ENCODE results near the gene HIPK4. TPM values are rescaled to one million over a fixed set of nuclear protein-coding genes. Genes with fewer than 3 reads are reported as not detected.
"Not testable (repeated sequence)": the region's sequence is repeated elsewhere in the genome, so short reads cannot be mapped to it uniquely, and the experiment has no call there.

Gene HIPK4
- polyA plus RNA-seq (ENCODE audit: insufficient read length), result 1.6 TPM

DNA sequence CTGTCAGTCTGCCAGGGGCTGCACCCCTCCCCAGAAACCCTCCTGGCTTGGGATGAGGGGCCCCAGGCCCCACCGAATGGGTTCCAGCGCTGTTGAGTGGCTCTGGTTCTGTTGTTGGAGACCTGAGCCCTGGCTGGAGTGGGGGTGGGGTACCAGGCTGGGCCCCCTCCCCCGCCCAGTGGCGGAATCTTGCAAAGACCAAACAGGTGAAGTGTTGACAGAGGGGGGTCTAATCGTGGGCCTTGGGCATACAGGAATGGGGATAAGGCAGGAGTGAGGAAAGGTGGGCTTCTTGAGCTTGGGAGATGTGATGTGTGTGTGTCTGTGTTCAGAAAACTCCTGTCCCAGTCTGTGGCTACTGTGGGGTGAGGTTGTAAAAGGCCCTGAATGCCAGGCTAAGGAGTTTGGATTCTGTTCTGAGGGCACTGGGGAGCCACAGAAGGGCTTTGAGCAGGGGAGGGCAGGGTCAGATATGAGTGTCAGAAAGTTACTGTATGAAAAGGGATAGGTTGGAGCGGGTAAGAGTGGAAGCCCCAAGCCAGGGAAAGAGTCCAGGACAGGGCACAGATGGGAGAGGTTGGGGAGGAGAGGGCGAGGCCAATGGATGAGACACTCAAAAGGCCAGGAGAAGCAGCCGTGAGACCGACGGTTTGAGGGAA lies at the start of gene HIPK4:
Gene HIPK4 (minus strand): TSS at position 98 of the 659 bp plus-strand sequence. CDS start 279 bp downstream, outside the sequence.
- DNase-seq, result no peak

GRCh38 chr19:40438284-40438683 lies 48.3 kb upstream of the HIPK4 start:
- DNase-seq, result no peak

DNA sequence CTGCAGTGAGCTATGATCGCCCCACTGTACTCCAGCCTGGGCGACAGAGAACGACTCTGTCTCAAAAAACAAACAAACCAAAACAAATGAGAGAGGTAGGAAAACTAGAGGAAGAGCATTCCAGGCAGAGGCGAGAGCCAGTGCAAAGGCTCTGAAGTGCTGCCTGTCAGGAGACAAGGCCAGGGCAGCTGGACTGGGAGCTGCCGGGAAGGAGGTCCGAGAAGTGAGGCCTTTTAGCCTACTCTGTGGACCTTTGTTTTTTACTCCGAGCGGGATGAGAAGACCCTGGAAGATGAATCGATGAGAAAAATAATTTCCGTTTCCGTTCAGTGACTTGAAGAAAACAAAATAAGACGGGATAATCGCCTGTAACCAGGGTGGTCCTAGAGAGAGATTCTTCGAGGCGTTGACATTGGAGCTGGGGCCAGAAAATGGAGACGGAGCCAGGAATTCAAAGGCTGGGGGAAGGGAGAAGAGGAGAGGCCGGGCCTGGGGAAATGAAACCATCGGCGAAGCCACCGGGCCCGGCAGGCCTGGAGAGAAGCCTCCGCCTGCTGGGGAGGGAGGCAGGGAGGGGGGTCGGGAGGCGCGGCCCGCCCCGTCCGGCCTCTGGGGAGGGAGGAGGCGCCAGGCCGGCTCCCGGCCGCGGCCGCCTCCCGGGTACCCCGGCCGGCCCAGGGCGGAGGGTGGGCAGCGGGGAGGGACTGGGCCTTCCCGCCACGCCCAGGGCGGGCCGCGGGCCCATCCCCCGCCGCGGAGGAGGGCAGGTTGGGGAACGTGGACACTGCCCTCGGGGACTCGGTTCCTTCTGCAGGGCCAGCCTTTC lies 43.6 kb upstream of the HIPK4 start:
- peak; percentile 92 for DNase-seq

DNA sequence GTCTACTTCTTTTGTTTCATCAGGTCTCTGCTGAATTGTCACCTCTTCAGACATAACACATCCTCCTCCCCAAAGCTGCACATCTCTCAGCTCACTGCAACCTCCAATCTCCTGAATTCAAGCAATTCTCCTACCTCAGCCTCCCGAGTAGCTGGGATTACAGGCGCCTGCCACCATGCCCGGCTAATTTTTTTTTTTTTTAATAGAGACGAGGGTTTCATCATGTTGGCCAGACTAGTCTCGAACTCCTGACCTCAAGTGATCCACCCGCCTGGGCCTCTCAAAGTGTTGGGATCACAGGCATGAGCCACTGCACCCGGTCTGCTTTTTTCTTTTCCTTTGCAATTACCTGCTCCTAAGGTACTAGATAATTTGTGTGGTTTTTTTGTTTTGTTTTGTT lies 42.8 kb upstream of the HIPK4 start:
- DNase-seq, result not testable (repeated sequence)

- no peak for DNase-seq
Measured at GRCh38 chr19:40431698-40432097, 41.7 kb upstream of the HIPK4 start.

GRCh38 chr19:40430242-40430641 lies 40.3 kb upstream of the HIPK4 start:
- DNase-seq, result not testable (repeated sequence)

DNA sequence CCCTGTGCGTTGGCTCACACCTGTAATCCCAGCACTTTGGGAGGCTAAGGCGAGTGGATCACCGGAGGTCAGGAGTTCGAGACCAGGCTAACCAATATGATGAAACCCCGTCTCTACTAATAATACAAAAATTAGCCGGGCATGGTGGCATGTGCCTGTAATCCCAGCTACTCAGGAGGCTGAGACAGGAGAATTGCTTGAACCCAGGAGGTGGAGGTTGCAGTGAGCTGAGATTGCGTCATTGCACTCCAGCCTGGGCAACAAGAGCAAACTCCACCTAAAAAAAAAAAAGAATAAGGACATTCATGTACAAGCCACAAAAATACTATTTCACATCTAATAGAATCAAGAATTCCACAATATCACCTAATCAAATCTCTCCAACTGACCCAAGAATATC lies 38.2 kb upstream of the HIPK4 start:
- DNase-seq, result not testable (repeated sequence)

DNA sequence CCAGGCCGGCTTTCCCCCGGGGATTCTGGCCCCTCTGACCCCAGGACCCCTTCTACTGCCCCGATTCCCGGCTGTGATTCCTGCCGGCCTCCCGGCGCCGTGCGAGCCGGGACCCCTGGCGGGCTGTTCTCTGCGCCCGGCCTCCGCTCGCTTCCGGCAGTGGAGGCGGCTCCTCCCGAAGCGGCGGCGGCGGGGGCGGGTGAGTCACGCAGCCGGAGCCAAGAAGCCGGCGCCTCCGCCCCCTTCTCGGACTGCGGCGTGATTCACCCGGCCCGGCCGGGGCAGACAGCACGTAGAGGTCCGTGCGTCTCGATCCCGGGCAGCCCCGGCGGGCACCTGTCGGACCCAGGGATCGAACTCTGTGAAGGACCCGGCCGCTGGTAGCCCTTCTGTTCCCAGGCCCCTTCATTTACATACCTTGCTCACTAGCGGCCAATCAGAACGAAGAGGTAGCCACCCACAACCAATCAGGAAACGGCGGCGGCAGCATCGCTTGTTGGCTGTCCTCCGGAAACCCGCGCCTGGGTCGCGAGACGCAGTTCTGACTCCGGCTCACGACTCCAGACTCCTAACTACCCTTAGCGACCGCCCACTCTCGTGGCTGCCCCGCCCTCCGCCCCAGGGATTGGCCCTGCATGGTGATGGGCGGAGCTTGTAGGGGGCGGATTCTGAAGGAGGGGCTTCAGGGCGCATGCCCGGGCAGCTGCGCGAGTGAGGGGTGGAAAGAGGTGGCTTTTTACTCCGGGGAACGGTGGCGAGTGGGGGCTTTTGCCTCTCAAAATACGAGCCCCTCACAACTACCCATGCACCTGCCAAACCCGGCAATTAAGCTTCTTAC lies 35.7 kb upstream of the HIPK4 start, which contains the start of gene SERTAD1:
Gene SERTAD1 (minus strand): TSS at position 543 of the 838 bp plus-strand sequence. CDS start 2,446 bp downstream, outside the sequence.
- DNase-seq, result peak; percentile 99

DNA sequence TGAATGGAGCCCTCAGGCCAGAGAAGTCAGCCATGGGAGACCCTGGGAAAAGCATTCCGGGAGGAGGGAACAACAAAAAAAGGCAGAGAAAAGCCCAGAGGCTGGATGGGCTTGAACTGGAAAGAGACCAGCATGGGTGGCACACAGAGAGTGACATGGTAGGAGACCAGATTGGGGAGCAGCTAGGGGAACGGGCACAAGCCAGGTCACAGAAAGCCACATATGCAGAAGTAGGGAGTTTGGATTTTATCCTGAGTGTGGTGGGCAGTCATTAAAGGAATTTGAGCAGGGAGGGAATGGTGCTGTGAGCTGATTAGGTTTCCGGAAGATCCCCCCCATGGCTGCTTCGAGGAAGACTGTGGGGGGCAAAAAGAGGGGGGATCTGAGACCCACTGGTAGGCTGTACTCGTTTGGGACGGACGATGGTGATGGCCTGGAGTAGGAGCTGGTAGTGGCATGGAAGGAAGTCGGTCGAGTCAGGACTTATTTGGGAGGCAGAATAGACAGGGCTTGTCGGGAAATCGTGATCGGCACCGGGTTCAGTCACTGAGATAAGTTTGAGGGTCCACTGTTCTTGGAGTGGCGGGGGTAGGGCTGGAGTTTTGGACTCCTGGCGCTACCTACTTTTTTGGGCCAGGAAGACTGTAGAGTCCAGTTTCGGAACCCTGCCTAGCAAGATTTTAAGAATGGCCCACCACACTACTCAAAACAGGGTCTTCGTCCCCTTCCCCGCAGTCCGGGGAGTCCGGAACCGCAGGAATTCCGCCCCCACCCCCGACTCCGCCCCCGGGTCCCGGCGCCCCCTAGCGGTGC lies 34.9 kb upstream of the HIPK4 start:
- no peak for DNase-seq

GRCh38 chr19:40423938-40424337 lies 34.0 kb upstream of the HIPK4 start:
- no peak for DNase-seq

- no peak for DNase-seq
Measured at GRCh38 chr19:40422748-40423566, 33.0 kb upstream of the HIPK4 start.

- no peak for DNase-seq
Measured at GRCh38 chr19:40421993-40422747, 32.2 kb upstream of the HIPK4 start.

DNA sequence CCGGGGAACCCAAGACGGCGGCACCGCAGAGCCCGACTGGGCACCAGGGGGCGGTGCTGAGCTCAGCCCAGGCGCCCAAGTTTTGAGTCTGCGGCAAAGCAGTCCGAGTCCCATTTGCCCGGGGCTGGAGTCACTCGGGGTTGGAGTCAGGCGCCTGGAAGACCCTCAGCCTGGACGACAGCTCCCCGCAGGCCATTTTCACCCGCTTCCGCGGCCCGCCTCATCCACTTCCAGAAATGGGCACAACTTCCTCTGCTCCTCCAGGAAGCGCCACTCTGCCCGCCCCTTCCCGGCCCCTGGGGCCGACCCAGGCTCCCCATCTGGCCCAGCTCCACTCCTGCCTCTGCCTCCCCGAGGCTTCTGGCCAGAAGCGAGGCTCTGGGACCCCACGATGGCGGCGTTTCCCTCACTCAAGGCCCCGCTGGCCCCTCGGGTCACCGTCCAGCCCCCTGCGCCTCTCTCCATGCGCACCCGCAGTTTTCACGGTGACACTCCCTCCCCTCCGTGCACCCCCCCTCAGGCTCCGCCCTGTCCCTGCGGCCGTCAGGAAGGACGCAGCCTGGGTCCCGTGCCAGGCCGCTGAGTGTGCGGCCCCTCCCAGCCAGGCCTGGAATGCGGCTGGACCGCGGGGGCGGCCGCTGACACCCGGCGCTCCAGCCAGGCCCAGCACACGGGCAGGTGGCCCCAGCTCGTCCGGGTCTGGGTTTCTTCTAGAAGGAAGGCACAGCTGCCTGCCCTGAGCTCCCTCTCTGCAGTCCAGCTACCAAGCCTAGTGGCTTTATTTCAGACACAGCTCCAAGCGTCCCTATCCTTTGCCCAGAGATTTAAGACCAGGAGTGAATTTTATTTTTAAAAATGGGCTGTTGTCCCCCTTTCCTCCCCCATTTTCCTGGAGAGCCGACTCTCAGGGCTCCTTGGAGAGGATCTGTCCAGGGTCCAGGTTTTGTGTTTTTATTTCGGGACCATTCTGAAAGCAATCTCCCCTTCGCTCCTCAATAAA lies 31.1 kb upstream of the HIPK4 start:
- DNase-seq, result peak; percentile 97

- DNase-seq, result no peak
Measured at GRCh38 chr19:40420451-40420765, 30.4 kb upstream of the HIPK4 start.

DNA sequence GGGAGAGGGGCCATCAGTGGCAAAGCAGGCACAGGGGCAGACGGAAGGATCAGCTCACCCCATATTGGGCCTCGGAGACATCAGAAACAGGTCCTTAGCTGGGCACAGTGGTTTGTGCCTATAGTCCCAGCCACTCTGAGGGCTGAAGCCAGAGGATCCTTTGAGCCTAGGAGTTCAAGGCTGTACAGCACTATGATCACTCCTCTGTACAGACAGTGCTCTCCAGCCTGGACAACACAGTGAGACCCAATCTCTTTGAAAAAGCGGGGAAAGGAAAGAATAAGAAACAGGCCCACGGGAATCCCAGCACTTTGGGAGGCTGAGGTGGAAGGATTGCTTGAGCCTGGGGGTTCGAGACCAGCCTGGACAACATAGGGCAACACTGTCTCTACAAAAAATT lies 29.8 kb upstream of the HIPK4 start:
- DNase-seq, result no peak

GRCh38 chr19:40419066-40419612 lies 29.2 kb upstream of the HIPK4 start:
- DNase-seq, result no peak

- no peak for DNase-seq
Measured at GRCh38 chr19:40418040-40418439, 28.1 kb upstream of the HIPK4 start.

- DNase-seq, result no peak
Measured at GRCh38 chr19:40417643-40417981, 27.6 kb upstream of the HIPK4 start.
